Endodermal cell (in vitro differentiated cells): Measurements from ENCODE around the gene B4GALNT3. TPM values are rescaled to one million over a fixed set of nuclear protein-coding genes. Genes with fewer than 3 reads are reported as not detected.

Source experiments
- DNase-seq: peaks from one replicate; pipeline ENCODE4 v3.0.0-alpha.2; 2017
- H3K27ac ChIP-seq: 2 replicates; pipeline ENCODE4 v1.5.1; 2013; ENCODE audit warnings: mild to moderate bottlenecking, low read depth, low read length, moderate library complexity
- H3K27me3 ChIP-seq: 2 replicates; pipeline ENCODE4 v1.6.1; 2013; ENCODE audit warnings: mild to moderate bottlenecking, low read length, moderate library complexity; ENCODE audit not compliant: insufficient read depth, control insufficient read depth, poor library complexity, severe bottlenecking
- H3K36me3 ChIP-seq: 2 replicates; pipeline ENCODE4 v1.7.0; 2013; ENCODE audit warnings: mild to moderate bottlenecking, low read length, moderate library complexity; ENCODE audit not compliant: control insufficient read depth, insufficient read depth
- H3K4me1 ChIP-seq: one replicate; pipeline ENCODE4 v1.7.0; 2013; ENCODE audit warnings: low read length; ENCODE audit not compliant: control insufficient read depth, insufficient read depth
- H3K4me3 ChIP-seq: 2 replicates; pipeline ENCODE4 v1.5.1; 2013; ENCODE audit warnings: mild to moderate bottlenecking, low read length, moderate library complexity
- H3K9ac ChIP-seq: 2 replicates; pipeline ENCODE4 v1.6.1; 2013; ENCODE audit warnings: mild to moderate bottlenecking, low read length, moderate library complexity; ENCODE audit not compliant: poor library complexity, severe bottlenecking; ENCODE audit errors: extremely low read depth
- H3K9me3 ChIP-seq: 2 replicates; pipeline ENCODE4 v1.6.1; 2013; ENCODE audit warnings: mild to moderate bottlenecking, low read length, moderate library complexity; ENCODE audit not compliant: control insufficient read depth
- H3K27ac Mint-ChIP-seq: 2 replicates; pipeline ENCODE4 v1.8.0; 2020; ENCODE audit warnings: mixed read lengths
- H3K27me3 Mint-ChIP-seq: 2 replicates; pipeline ENCODE4 v1.8.0; 2021; ENCODE audit warnings: mild to moderate bottlenecking, mixed read lengths; ENCODE audit not compliant: insufficient read depth
- H3K36me3 Mint-ChIP-seq: 2 replicates; pipeline ENCODE4 v1.8.0; 2020; ENCODE audit warnings: low read depth, mixed read lengths
- H3K4me1 Mint-ChIP-seq: 2 replicates; pipeline ENCODE4 v1.8.0; 2020; ENCODE audit warnings: mixed read lengths
- H3K4me3 Mint-ChIP-seq: 2 replicates; pipeline ENCODE4 v1.8.0; 2020; ENCODE audit warnings: mild to moderate bottlenecking, moderate library complexity, mixed read lengths
- H3K9me3 Mint-ChIP-seq: 2 replicates; pipeline ENCODE4 v1.8.0; 2020; ENCODE audit warnings: mild to moderate bottlenecking, mixed read lengths
- CTCF ChIP-seq: fragments of 200-600 bp; sonication (generic); conservative IDR thresholded peaks from 2 replicates; pipeline ENCODE4 v1.5.0; 2021; ENCODE audit warnings: antibody characterized with exemption, mild to moderate bottlenecking
- WGBS, 2 experiments: methylation state at CpG; one replicate each; pipeline versions ENCODE4 v1.1.5 to v1.1.7; 2013; ENCODE audit warnings: missing lambda C conversion rate in 2 of 2, mixed read lengths in 1 of 2; ENCODE audit not compliant: insufficient coverage in 1 of 2, insufficient read length in 1 of 2; 5-methylcytosine and 5-hydroxymethylcytosine counted together
- total RNA-seq, 2 donors: library from RNA; stranded (reverse); fragmentation: NEBNext Ultra II Directional in 1 of 2; extraction: Animal tissue kit (Norgen Biotek cat#: 25700) in 1 of 2; gene quantifications; 2 replicates in 1 of 2; 3 replicates in 1 of 2; pipeline ENCODE4 v1.2.1, GENCODE V29; 2021

The B4GALNT3 gene
- total RNA-seq, 2 donors from 2014 or later: 61.5 to 155 TPM

GRCh38 chr12:608921-609320 is 149.2 kb downstream of the B4GALNT3 start:
- Histone ChIP-seq H3K36me3 (no peaks in the 10 kb centered on the region), H3K9me3 (no peaks in the 10 kb centered on the region), H3K4me1 (no peaks in the 10 kb centered on the region), H3K27ac (no peak overlapping the region), H3K9ac (no peak overlapping the region), H3K27me3 (no peaks in the 10 kb centered on the region), H3K4me3 (no peak overlapping the region)
- Mint-ChIP-seq H3K36me3 (no peaks in the 10 kb centered on the region), H3K27ac (no peak overlapping the region), H3K4me1 (peaks cover 7% of the 10 kb centered on the region), H3K27me3 (no peaks in the 10 kb centered on the region), H3K9me3 (no peaks in the 10 kb centered on the region), H3K4me3 (no peak overlapping the region)
- DNase-seq: peak; percentile 13
- WGBS, 2 experiments: 95 to 96% methylated on average over 35 to 51 of the region's 58 CpGs
- TF ChIP-seq CTCF: no peak

- Mint-ChIP-seq H3K4me3 (no peak overlapping the region), H3K27me3 (no peaks in the 10 kb centered on the region), H3K4me1 (peaks cover 22% of the 10 kb centered on the region), H3K27ac (no peak overlapping the region), H3K36me3 (no peaks in the 10 kb centered on the region), H3K9me3 (no peaks in the 10 kb centered on the region)
- no peaks in the 10 kb centered on the region for H3K27me3 ChIP-seq
- TF ChIP-seq CTCF: no peak
- DNase-seq: peak; percentile 28
- no peak overlapping the region for H3K9ac ChIP-seq
- no peak overlapping the region for H3K4me3 ChIP-seq
- 86 to 95% methylated on average over 1 to 3 of the region's 3 CpGs for WGBS, 2 experiments
- H3K4me1 ChIP-seq: no peaks in the 10 kb centered on the region
- H3K27ac ChIP-seq: no peak overlapping the region
- H3K9me3 ChIP-seq: no peaks in the 10 kb centered on the region
- no peaks in the 10 kb centered on the region for H3K36me3 ChIP-seq
These were observed 152.0 kb downstream of the B4GALNT3 start for GRCh38 chr12:611721-612120.

GRCh38 chr12:612293-612692 is 152.6 kb downstream of the B4GALNT3 start:
- H3K9me3 Mint-ChIP-seq: no peaks in the 10 kb centered on the region
- WGBS, 2 experiments: 86 to 91% methylated on average over 3 to 7 of the region's 7 CpGs
- no peaks in the 10 kb centered on the region for H3K4me1 ChIP-seq
- H3K36me3 ChIP-seq: no peaks in the 10 kb centered on the region
- no peak for TF ChIP-seq CTCF
- peaks cover 24% of the 10 kb centered on the region for H3K4me1 Mint-ChIP-seq
- DNase-seq: peak; percentile 56
- no peaks in the 10 kb centered on the region for H3K27me3 ChIP-seq
- H3K36me3 Mint-ChIP-seq: no peaks in the 10 kb centered on the region
- H3K9ac ChIP-seq: no peak overlapping the region
- H3K4me3 Mint-ChIP-seq: no peak overlapping the region
- H3K27ac ChIP-seq: no peak overlapping the region
- no peaks in the 10 kb centered on the region for H3K9me3 ChIP-seq
- H3K4me3 ChIP-seq: no peak overlapping the region
- H3K27me3 Mint-ChIP-seq: peaks cover 3% of the 10 kb centered on the region
- H3K27ac Mint-ChIP-seq: no peak overlapping the region
